GM10266 (cell line): Measurements from ENCODE around the gene PRPH.
"Not testable (repeated sequence)": the region's sequence is repeated elsewhere in the genome, so short reads cannot be mapped to it uniquely, and the experiment has no call there.

Source experiments
- DNase-seq: peaks from one replicate; pipeline ENCODE4 v3.0.0; 2012; ENCODE audit errors: extremely low spot score
- CTCF ChIP-seq: IDR thresholded peaks from 2 replicates; pipeline ENCODE4 v1.5.1; 2012; ENCODE audit warnings: mild to moderate bottlenecking, low read depth; ENCODE audit not compliant: control insufficient read depth, insufficient read depth; ENCODE audit errors: missing control alignments

Gene PRPH

DNA sequence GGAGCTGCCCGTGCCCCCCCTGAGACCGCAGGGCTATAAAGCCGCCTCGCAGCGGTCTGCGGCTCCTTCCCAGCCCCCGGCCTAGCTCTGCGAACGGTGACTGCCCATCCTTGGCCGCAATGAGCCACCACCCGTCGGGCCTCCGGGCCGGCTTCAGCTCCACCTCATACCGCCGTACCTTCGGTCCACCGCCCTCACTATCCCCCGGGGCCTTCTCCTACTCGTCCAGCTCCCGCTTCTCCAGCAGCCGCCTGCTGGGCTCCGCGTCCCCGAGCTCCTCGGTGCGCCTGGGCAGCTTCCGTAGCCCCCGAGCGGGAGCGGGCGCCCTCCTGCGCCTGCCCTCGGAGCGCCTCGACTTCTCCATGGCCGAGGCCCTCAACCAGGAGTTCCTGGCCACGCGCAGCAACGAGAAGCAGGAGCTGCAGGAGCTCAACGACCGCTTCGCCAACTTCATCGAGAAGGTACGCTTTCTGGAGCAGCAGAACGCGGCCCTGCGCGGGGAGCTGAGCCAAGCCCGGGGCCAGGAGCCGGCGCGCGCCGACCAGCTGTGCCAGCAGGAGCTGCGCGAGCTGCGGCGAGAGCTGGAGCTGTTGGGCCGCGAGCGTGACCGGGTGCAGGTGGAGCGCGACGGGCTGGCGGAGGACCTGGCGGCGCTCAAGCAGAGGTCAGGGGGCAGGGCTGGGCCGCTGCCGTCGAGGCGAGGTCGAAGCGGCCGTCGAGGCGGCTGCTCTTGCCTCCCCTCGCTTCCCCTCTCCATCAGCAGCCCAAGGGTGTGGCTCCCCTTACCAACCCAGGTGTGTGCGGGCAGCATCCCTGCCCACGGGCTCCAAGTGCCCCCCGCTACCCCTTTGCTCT is at the start of gene PRPH:
TSS of gene PRPH (plus strand) at position 66 of the 855 bp plus-strand sequence. CDS start at position 120, 54 bp downstream.
- no peak for TF ChIP-seq CTCF
- DNase-seq, result peak; percentile 12

DNA sequence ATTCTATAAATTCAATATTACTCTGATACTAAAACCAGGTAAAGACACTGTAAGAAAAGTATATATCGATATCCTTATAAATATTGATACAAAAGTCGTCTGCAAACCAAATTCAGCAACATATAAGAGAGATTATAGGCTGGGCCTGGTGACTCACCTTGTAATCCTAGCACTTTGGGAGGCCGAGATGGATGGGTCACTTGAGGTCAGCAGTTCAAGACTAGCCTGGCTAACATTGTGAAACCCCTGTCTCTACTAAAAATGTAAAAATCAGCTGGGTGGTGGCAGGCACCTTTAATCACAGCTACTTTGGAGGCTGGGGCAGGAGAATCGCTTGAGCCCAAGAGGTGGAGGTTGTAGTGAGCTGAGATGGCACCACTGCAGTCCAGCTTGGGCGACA is 43.6 kb upstream of the PRPH start:
- TF ChIP-seq CTCF, result no peak
- DNase-seq, result no peak

DNA sequence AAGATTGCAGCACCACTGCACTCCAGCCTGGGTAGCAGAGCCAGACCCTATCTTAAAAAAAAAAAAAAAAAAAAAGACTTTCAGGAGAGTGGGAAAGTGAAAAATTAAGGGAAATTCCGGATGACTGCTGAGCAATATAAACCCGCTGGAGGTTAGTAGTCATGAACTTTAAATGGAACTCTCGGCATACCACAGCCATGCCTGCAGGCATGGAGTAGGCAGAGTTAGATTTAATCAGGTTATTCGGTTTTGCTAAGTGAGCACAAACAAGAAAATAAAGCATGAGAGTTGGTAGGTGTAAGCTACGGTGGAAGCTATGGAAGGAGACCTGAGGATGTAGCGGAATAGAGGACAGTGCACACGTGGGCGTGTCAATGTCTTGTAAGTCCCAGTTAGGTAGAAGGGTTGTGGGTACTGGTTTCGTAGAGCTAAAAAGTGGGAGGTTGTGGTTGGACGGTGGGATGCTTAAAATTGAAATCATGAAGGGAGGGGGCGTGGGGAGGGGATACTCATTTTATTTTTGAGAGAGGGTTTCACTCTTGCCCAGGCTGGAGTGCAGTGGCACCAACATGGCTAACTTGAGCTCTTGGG is 41.8 kb upstream of the PRPH start:
- TF ChIP-seq CTCF, result no peak
- DNase-seq, result no peak

DNA sequence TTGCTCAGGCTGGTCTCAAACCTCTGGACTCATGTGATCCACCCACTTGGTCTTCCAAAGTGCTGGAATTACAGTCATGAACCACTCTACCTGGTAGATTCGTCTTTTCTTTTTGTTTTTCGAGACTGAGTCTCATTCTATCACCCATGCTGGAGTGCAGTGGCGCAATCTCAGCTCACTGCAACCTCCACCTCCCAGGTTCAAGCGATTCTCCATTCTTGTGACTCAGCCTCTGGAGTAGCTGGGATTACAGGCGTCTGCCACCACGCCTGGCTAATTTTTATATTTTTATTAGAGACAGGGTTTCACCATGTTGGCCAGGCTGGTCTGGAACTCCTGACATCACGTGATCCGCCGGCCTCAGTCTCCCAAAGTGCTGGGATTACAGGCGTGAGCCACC is 39.5 kb upstream of the PRPH start:
- DNase-seq, result not testable (repeated sequence)

DNA sequence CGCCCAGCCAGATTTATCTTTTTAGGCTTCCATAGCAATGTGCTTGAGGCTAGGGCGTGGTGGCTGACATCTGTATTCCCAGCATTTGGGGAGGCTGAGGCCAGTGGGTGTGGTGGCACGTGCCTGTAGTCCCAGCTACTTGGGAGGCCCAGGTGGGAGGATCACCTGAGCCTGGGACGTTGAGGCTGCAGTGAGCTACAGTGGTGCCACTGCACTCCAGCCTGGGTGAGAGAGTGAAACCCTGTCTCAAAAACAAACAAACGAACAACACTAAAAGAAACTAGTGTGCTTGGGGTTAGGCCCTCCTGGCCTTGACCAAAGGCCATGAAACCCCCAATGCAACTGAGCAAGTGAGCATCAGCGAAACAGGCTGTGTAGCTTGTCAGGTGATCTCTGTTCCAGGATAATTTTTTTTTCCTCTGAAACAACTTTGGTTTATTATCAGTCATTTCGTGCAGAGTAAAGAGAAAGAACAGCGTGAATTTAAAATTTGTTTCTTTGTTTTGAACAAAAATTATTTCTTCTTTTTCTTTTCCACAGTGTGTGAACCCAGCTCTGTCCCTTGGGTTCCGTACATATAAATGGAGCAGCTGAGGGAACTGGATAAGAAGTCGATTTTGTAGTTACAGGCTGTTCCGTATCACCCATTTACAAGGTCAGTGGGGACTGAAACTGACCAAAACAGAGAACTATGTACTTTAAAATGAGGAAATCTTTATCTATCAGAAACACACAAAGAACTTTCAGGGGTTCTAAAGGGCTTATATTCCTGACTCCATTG is 38.9 kb upstream of the PRPH start:
- no peak for DNase-seq
- TF ChIP-seq CTCF, result no peak

GRCh38 chr12:49257508-49258184 is 37.3 kb upstream of the PRPH start:
- DNase-seq, result not testable (repeated sequence)

- no peak for DNase-seq
- TF ChIP-seq CTCF, result no peak
These were observed 35.5 kb upstream of the PRPH start for GRCh38 chr12:49259452-49259851.
